H9 (cell line): Measurements from ENCODE around the gene NOD1. TPM values are rescaled to one million over a fixed set of nuclear protein-coding genes. Genes with fewer than 3 reads are reported as not detected.

Experiments
- DNase-seq: peaks from one replicate; pipeline ENCODE4 v3.0.0-alpha.2; 2017
- H2AFZ ChIP-seq: one replicate; pipeline ENCODE4 v1.6.1; 2013; ENCODE audit warnings: mild to moderate bottlenecking, low read length, control low read depth, moderate library complexity
- H2AK5ac ChIP-seq: 2 replicates; pipeline ENCODE4 v1.6.1; 2013; ENCODE audit warnings: low read length, control low read depth, mixed read lengths; ENCODE audit not compliant: insufficient read length
- H2BK120ac ChIP-seq: one replicate; pipeline ENCODE4 v1.6.1; 2013; ENCODE audit warnings: low read depth, mild to moderate bottlenecking, low read length, control low read depth, inconsistent platforms; ENCODE audit not compliant: poor library complexity, severe bottlenecking
- H2BK12ac ChIP-seq: 2 replicates; pipeline ENCODE4 v1.6.1; 2013; ENCODE audit warnings: low read length, control low read depth, mixed read lengths, low read depth; ENCODE audit not compliant: insufficient read length
- H2BK15ac ChIP-seq: 2 replicates; pipeline ENCODE4 v1.6.1; 2013; ENCODE audit warnings: low read depth, low read length, control low read depth
- H2BK20ac ChIP-seq: one replicate; pipeline ENCODE4 v1.6.1; 2013; ENCODE audit warnings: low read depth, mild to moderate bottlenecking, low read length, control low read depth, inconsistent platforms; ENCODE audit not compliant: poor library complexity, severe bottlenecking
- H2BK5ac ChIP-seq: 2 replicates; pipeline ENCODE4 v1.6.1; 2013; ENCODE audit warnings: low read length, control low read depth, mixed read lengths; ENCODE audit not compliant: insufficient read length
- H3K14ac ChIP-seq: 2 replicates; pipeline ENCODE4 v1.6.1; 2013; ENCODE audit warnings: low read length, control low read depth; ENCODE audit not compliant: insufficient read depth
- H3K18ac ChIP-seq: 2 replicates; pipeline ENCODE4 v1.6.1; 2013; ENCODE audit warnings: low read depth, mild to moderate bottlenecking, mixed read lengths, low read length, control low read depth; ENCODE audit not compliant: insufficient read length
- H3K23ac ChIP-seq: 2 replicates; pipeline ENCODE4 v1.6.1; 2013; ENCODE audit warnings: low read length, control low read depth, mixed read lengths, low read depth; ENCODE audit not compliant: insufficient read length
- H3K23me2 ChIP-seq: 2 replicates; pipeline ENCODE4 v1.6.1; 2013; ENCODE audit warnings: low read depth, mild to moderate bottlenecking, mixed read lengths, low read length, control low read depth; ENCODE audit not compliant: insufficient read length, poor library complexity, severe bottlenecking
- H3K27ac ChIP-seq: 2 replicates; pipeline ENCODE4 v1.5.1; 2013; ENCODE audit warnings: low read length, control low read depth, mixed read lengths, low read depth; ENCODE audit not compliant: insufficient read length
- H3K27me3 ChIP-seq: 2 replicates; pipeline ENCODE4 v1.6.1; 2013; ENCODE audit warnings: low read length, control low read depth, inconsistent platforms; ENCODE audit not compliant: insufficient read depth
- H3K4ac ChIP-seq: 2 replicates; pipeline ENCODE4 v1.6.1; 2013; ENCODE audit warnings: low read depth, mild to moderate bottlenecking, control low read depth, inconsistent platforms, low read length, moderate library complexity
- H3K4me1 ChIP-seq: 2 replicates; pipeline ENCODE4 v1.6.1; 2013; ENCODE audit warnings: low read length, control low read depth, inconsistent platforms; ENCODE audit not compliant: insufficient read depth
- H3K4me2 ChIP-seq: 2 replicates; pipeline ENCODE4 v1.6.1; 2013; ENCODE audit warnings: low read length, control low read depth, mixed read lengths; ENCODE audit not compliant: insufficient read length, insufficient read depth
- H3K56ac ChIP-seq: 2 replicates; pipeline ENCODE4 v1.6.1; 2013; ENCODE audit warnings: low read depth, mild to moderate bottlenecking, mixed read lengths, low read length, control low read depth; ENCODE audit not compliant: insufficient read length
- H3K79me1 ChIP-seq: 2 replicates; pipeline ENCODE4 v1.6.1; 2013; ENCODE audit warnings: low read depth, mild to moderate bottlenecking, moderate library complexity, low read length, control low read depth, inconsistent platforms; ENCODE audit not compliant: insufficient read depth, poor library complexity, severe bottlenecking
- H3K79me2 ChIP-seq: 2 replicates; pipeline ENCODE4 v1.6.1; 2013; ENCODE audit warnings: low read length, control low read depth, inconsistent platforms; ENCODE audit not compliant: insufficient read depth
- H3K9ac ChIP-seq: 2 replicates; pipeline ENCODE4 v1.6.1; 2013; ENCODE audit warnings: low read length, control low read depth, mixed read lengths; ENCODE audit not compliant: insufficient read length; ENCODE audit errors: extremely low read depth
- H3K9me3 ChIP-seq: one replicate; pipeline ENCODE4 v1.6.1; 2013; ENCODE audit warnings: low read depth, low read length, inconsistent platforms; ENCODE audit not compliant: control insufficient read depth
- H3T11ph ChIP-seq: one replicate; pipeline ENCODE4 v1.6.1; 2013; ENCODE audit warnings: mild to moderate bottlenecking, low read length, control low read depth, inconsistent platforms
- H4K20me1 ChIP-seq: one replicate; pipeline ENCODE4 v1.6.1; 2013; ENCODE audit not compliant: control insufficient read depth, insufficient read length, insufficient read depth
- H4K5ac ChIP-seq: 2 replicates; pipeline ENCODE4 v1.6.1; 2013; ENCODE audit warnings: low read depth, mild to moderate bottlenecking, mixed read lengths, low read length, control low read depth; ENCODE audit not compliant: insufficient read length
- H4K8ac ChIP-seq: replicated peaks from 2 replicates; pipeline ENCODE4 v1.6.1; 2013; ENCODE audit warnings: low read length, control low read depth, mixed read lengths, low read depth; ENCODE audit not compliant: insufficient read length
- H4K91ac ChIP-seq: 2 replicates; pipeline ENCODE4 v1.6.1; 2013; ENCODE audit warnings: low read depth, mild to moderate bottlenecking, moderate library complexity, mixed read lengths, low read length, control low read depth; ENCODE audit not compliant: insufficient read length
- H3K27ac Mint-ChIP-seq, 3 experiments: 2 replicates in 2 of 3; 3 replicates in 1 of 3; pipeline ENCODE4 v1.8.0; 2020 to 2021; ENCODE audit warnings: mixed read lengths in 3 of 3, mild to moderate bottlenecking in 1 of 3, moderate library complexity in 1 of 3
- H3K27me3 Mint-ChIP-seq: 2 replicates; pipeline ENCODE4 v1.8.0; 2021; ENCODE audit warnings: low read depth, mild to moderate bottlenecking, moderate library complexity, mixed read lengths
- H3K36me3 Mint-ChIP-seq, 3 experiments: 2 replicates in 2 of 3; 3 replicates in 1 of 3; pipeline ENCODE4 v1.8.0; 2020 to 2021; ENCODE audit warnings: low read depth in 3 of 3, mixed read lengths in 3 of 3; ENCODE audit not compliant: insufficient read depth in 1 of 3
- H3K4me1 Mint-ChIP-seq, 2 experiments: 2 replicates each; pipeline ENCODE4 v1.8.0; 2020; ENCODE audit warnings: mixed read lengths in 2 of 2
- H3K4me3 Mint-ChIP-seq, 2 experiments: 2 replicates in 1 of 2; 3 replicates in 1 of 2; pipeline ENCODE4 v1.8.0; 2020 to 2021; ENCODE audit warnings: mild to moderate bottlenecking in 2 of 2, mixed read lengths in 2 of 2, moderate library complexity in 1 of 2
- H3K9me3 Mint-ChIP-seq, 2 experiments: 2 replicates in 1 of 2; 3 replicates in 1 of 2; pipeline ENCODE4 v1.8.0; 2020; ENCODE audit warnings: mild to moderate bottlenecking in 2 of 2, mixed read lengths in 2 of 2, moderate library complexity in 1 of 2
- WGBS: extraction: QIAGEN DNeasy Blood & Tissue Kit; methylation state at CpG from one replicate; pipeline ENCODE4 v1.1.7; 2013; ENCODE audit warnings: missing lambda C conversion rate, low lambda C conversion rate, mixed read lengths; ENCODE audit not compliant: insufficient read length; ENCODE audit errors: extremely low coverage; 5-methylcytosine and 5-hydroxymethylcytosine counted together
- total RNA-seq: library from RNA; stranded (reverse); gene quantifications from 2 replicates; pipeline ENCODE4 v1.2.1, GENCODE V29; 2021
- TF ChIP-seq, protein P1 (sequence below): fragments of 200-600 bp; sonication (generic); conservative IDR thresholded peaks from 3 replicates; pipeline ENCODE4 v1.8.0; 2021; ENCODE audit warnings: antibody characterized with exemption, mild to moderate bottlenecking

NOD1 gene
- total RNA-seq, 1 experiment from 2014 or later, result 5.3 TPM

DNA sequence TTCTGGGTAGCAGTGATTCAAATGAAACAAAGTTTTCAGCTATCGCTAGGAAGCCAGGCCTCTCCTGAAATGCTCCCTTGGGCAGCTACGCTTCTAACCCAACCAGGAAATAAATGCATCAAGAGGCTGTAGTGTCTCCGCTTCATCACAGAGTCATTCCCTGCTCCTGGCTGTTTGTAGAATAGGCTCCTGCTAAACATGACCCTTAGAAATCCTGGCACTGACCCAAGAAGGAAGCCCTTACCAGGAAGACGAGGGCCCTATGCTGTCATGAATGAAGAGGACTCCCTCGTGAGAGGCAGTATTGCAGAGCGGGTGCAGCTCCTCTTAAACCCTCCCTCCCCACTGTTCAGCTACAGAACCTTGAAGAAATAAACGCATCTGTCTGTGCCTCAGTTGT lies 48.3 kb downstream of the NOD1 start:
- peaks cover 24 to 36% of the 10 kb centered on the region in 2 experiments for H3K4me1 Mint-ChIP-seq
- H3K4me3 Mint-ChIP-seq, result no peak overlapping the region
- H3K9ac ChIP-seq, result no peak overlapping the region
- no peak overlapping the region for H4K8ac ChIP-seq
- H3K79me2 ChIP-seq, result no peaks in the 10 kb centered on the region
- H2AK5ac ChIP-seq, result no peak overlapping the region
- no peaks in the 10 kb centered on the region for H3K9me3 Mint-ChIP-seq
- H3K79me1 ChIP-seq, result no peaks in the 10 kb centered on the region
- no peak overlapping the region for H2AFZ ChIP-seq
- no peak overlapping the region for H2BK5ac ChIP-seq
- no peak overlapping the region for H2BK15ac ChIP-seq
- no peak for DNase-seq
- no CpG with 5 or more reads among the region's 7 CpGs for WGBS
- H3K36me3 Mint-ChIP-seq, result peaks cover 0 to 15% (median 5%) of the 10 kb centered on the region in 3 experiments; a peak in 4 of 7 replicates
- no peak overlapping the region for H3K27ac Mint-ChIP-seq
- no peaks in the 10 kb centered on the region for H3K9me3 ChIP-seq
- H2BK20ac ChIP-seq, result no peak overlapping the region
- no peak overlapping the region for H3K56ac ChIP-seq
- H3K4me2 ChIP-seq, result no peak overlapping the region
- TF ChIP-seq, protein P1, sequence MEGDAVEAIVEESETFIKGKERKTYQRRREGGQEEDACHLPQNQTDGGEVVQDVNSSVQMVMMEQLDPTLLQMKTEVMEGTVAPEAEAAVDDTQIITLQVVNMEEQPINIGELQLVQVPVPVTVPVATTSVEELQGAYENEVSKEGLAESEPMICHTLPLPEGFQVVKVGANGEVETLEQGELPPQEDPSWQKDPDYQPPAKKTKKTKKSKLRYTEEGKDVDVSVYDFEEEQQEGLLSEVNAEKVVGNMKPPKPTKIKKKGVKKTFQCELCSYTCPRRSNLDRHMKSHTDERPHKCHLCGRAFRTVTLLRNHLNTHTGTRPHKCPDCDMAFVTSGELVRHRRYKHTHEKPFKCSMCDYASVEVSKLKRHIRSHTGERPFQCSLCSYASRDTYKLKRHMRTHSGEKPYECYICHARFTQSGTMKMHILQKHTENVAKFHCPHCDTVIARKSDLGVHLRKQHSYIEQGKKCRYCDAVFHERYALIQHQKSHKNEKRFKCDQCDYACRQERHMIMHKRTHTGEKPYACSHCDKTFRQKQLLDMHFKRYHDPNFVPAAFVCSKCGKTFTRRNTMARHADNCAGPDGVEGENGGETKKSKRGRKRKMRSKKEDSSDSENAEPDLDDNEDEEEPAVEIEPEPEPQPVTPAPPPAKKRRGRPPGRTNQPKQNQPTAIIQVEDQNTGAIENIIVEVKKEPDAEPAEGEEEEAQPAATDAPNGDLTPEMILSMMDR, result no peak
- H3K23ac ChIP-seq, result no peak overlapping the region
- H3T11ph ChIP-seq, result no peak overlapping the region
- H2BK120ac ChIP-seq, result no peak overlapping the region
- H4K5ac ChIP-seq, result no peak overlapping the region
- no peaks in the 10 kb centered on the region for H3K27me3 ChIP-seq
- H3K18ac ChIP-seq, result no peak overlapping the region
- no peak overlapping the region for H3K27ac ChIP-seq
- H4K20me1 ChIP-seq, result no peaks in the 10 kb centered on the region
- H3K23me2 ChIP-seq, result no peaks in the 10 kb centered on the region
- no peak overlapping the region for H4K91ac ChIP-seq
- peaks cover 5% of the 10 kb centered on the region; the same call in 1 of the 2 replicates for H3K4me1 ChIP-seq
- no peak overlapping the region for H3K4ac ChIP-seq
- H2BK12ac ChIP-seq, result no peak overlapping the region
- no peaks in the 10 kb centered on the region for H3K27me3 Mint-ChIP-seq
- no peak overlapping the region for H3K14ac ChIP-seq
